ENCODE results near the gene SRBD1. TPM values are rescaled to one million over a fixed set of nuclear protein-coding genes. Genes with fewer than 3 reads are reported as not detected.
"Not testable (repeated sequence)": the region's sequence is repeated elsewhere in the genome, so short reads cannot be mapped to it uniquely, and the experiment has no call there.

Gene SRBD1
- total and polyA plus RNA-seq, 9 donors = 4.8 to 34.8 (median 15.9) TPM

- intact Hi-C loops (cut with DNase I) = no loop called here
Measured at GRCh38 chr2:45435316-45435715, 175.8 kb downstream of the SRBD1 start.

GRCh38 chr2:45433363-45433762 lies 177.7 kb downstream of the SRBD1 start:
- DNase-seq = no peak
- Histone ChIP-seq H3K4me3 (no peak overlapping the region), H3K36me3 (no peaks in the 10 kb centered on the region), H3K4me1 (ENCODE audit: insufficient read depth) (no peaks in the 10 kb centered on the region), H3K27ac (no peak overlapping the region), H3K9me3 (no peaks in the 10 kb centered on the region), H3K27me3 (no peaks in the 10 kb centered on the region)
- TF ChIP-seq EP300 (IDR thresholded peaks at IDR 0.05) = no peak
- TF ChIP-seq CTCF (IDR thresholded peaks at IDR 0.05) = no peak
- TF ChIP-seq POLR2A (IDR thresholded peaks at IDR 0.05) = no peak
- intact Hi-C loops (cut with DNase I) = no loop called here
- WGBS, 3 donors = 55 to 60% (median 58%) methylated on average over 4 of the region's 4 CpGs

More at GRCh38 chr2:45435316-45435715, 175.8 kb downstream of the SRBD1 start:
- H3K4me1 ChIP-seq (ENCODE audit: insufficient read depth) = no peaks in the 10 kb centered on the region
- no peaks in the 10 kb centered on the region for H3K27me3 ChIP-seq
- no peak for TF ChIP-seq CTCF (IDR thresholded peaks at IDR 0.05)
- TF ChIP-seq POLR2A (IDR thresholded peaks at IDR 0.05) = no peak
- TF ChIP-seq EP300 (IDR thresholded peaks at IDR 0.05) = no peak
- H3K27ac ChIP-seq = no peak overlapping the region
- WGBS, 3 donors = 83 to 90% (median 87%) methylated on average over 3 of the region's 3 CpGs
- no peaks in the 10 kb centered on the region for H3K36me3 ChIP-seq
- no peaks in the 10 kb centered on the region for H3K9me3 ChIP-seq
- no peak for DNase-seq
- H3K4me3 ChIP-seq = no peak overlapping the region

DNA sequence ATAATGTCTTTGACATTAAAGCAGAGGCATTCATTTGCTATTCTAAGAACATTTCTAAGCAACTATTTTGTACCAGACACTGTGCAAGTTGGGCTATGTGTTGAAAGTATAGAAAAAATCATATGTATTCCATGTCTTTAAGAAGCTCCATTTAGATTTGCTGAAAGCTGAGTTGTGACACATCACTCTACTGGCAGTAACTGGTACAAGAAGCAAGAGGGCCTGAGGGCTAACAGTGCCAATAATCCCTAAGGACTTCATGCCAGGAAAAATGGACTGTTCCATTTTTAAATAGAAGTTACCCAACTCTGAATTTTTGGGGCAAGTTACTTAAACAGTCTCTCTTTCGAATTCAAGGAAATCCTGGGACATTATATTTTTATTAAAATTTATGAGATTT lies 178.7 kb downstream of the SRBD1 start:
- no peak for DNase-seq

GRCh38 chr2:45426025-45426424 lies 185.0 kb downstream of the SRBD1 start:
- H3K27me3 ChIP-seq; H3K36me3 ChIP-seq; H3K9me3 ChIP-seq; H3K27ac ChIP-seq; intact Hi-C loops (cut with DNase I); H3K4me3 ChIP-seq; H3K4me1 ChIP-seq (ENCODE audit: insufficient read depth); DNase-seq: not testable (repeated sequence)
- WGBS, 3 donors = 91 to 99% (median 97%) methylated on average over 4 of the region's 4 CpGs

More for the DNA sequence above, 178.7 kb downstream of the SRBD1 start:
- Histone ChIP-seq H3K9me3 (no peaks in the 10 kb centered on the region), H3K4me1 (ENCODE audit: insufficient read depth) (no peaks in the 10 kb centered on the region), H3K36me3 (no peaks in the 10 kb centered on the region), H3K27ac (no peak overlapping the region), H3K27me3 (no peaks in the 10 kb centered on the region), H3K4me3 (no peak overlapping the region)
- WGBS, 3 donors = 81 to 88% (median 88%) methylated on average over 1 of the region's 1 CpG
- intact Hi-C loops (cut with DNase I) = no loop called here
- TF ChIP-seq CTCF (IDR thresholded peaks at IDR 0.05) = no peak
- no peak for TF ChIP-seq EP300 (IDR thresholded peaks at IDR 0.05)
- TF ChIP-seq POLR2A (IDR thresholded peaks at IDR 0.05) = no peak

GRCh38 chr2:45422921-45423320 lies 188.1 kb downstream of the SRBD1 start:
- 15 to 34% (median 22%) methylated on average over 2 of the region's 2 CpGs for WGBS, 3 donors
- Histone ChIP-seq H3K36me3 (no peaks in the 10 kb centered on the region), H3K9me3 (no peaks in the 10 kb centered on the region), H3K27me3 (no peaks in the 10 kb centered on the region), H3K4me3 (no peak overlapping the region), H3K27ac (no peak overlapping the region), H3K4me1 (ENCODE audit: insufficient read depth) (no peaks in the 10 kb centered on the region)
- no peak for TF ChIP-seq CTCF (IDR thresholded peaks at IDR 0.05)
- no peak for DNase-seq
- intact Hi-C loops (cut with DNase I) = no loop called here
